Activated naive CD8-positive, alpha-beta T cell treated with anti-CD3 and anti-CD28 coated beads, Interleukin-2, amount 10 ng/mL, durations not matched to agents 7 days and 5 days (primary cell): ENCODE data around the gene PUSL1. TPM values are rescaled to one million over a fixed set of nuclear protein-coding genes. Genes with fewer than 3 reads are reported as not detected.
"Not testable (repeated sequence)": the region's sequence is repeated elsewhere in the genome, so short reads cannot be mapped to it uniquely, and the experiment has no call there.

ENCODE experiments used
- ATAC-seq: fragments of 150-1000 bp; cut with Tn5 transposase; one replicate; pipeline ENCODE4 v1.10.0; 2021; ENCODE audit warnings: low read depth, moderate library complexity
- POLR2A ChIA-PET: fragments of 350-600 bp; sonication (Branson Sonifier 250); formaldehyde crosslinking; loops from one replicate; lab custom pipeline; 2021; ENCODE audit warnings: antibody characterized with exemption; lab: Charles Lee
- DNase-seq: peaks from one replicate; pipeline ENCODE4 v3.0.0; 2021
- H3K27ac Mint-ChIP-seq: one replicate; pipeline ENCODE4 v1.8.0; 2022; ENCODE audit warnings: mild to moderate bottlenecking, mixed read lengths
- H3K27me3 Mint-ChIP-seq: one replicate; pipeline ENCODE4 v1.8.0; 2022; ENCODE audit warnings: mild to moderate bottlenecking, moderate library complexity, mixed read lengths
- H3K36me3 Mint-ChIP-seq: one replicate; pipeline ENCODE4 v1.8.0; 2021; ENCODE audit warnings: mild to moderate bottlenecking, mixed read lengths
- H3K4me1 Mint-ChIP-seq: one replicate; pipeline ENCODE4 v1.8.0; 2021; ENCODE audit warnings: mixed read lengths
- H3K4me3 Mint-ChIP-seq: one replicate; pipeline ENCODE4 v1.8.0; 2022; ENCODE audit warnings: mild to moderate bottlenecking, moderate library complexity, mixed read lengths
- H3K9me3 Mint-ChIP-seq: one replicate; pipeline ENCODE4 v1.8.0; 2021; ENCODE audit warnings: mixed read lengths
- total RNA-seq, 2 experiments: library from RNA; stranded (reverse); gene quantifications; one replicate each; pipeline ENCODE4 v1.2.3, GENCODE V29; 2021

PUSL1 gene
- total RNA-seq, 2 experiments from 2014 or later, result 22.3 to 22.4 TPM

DNA sequence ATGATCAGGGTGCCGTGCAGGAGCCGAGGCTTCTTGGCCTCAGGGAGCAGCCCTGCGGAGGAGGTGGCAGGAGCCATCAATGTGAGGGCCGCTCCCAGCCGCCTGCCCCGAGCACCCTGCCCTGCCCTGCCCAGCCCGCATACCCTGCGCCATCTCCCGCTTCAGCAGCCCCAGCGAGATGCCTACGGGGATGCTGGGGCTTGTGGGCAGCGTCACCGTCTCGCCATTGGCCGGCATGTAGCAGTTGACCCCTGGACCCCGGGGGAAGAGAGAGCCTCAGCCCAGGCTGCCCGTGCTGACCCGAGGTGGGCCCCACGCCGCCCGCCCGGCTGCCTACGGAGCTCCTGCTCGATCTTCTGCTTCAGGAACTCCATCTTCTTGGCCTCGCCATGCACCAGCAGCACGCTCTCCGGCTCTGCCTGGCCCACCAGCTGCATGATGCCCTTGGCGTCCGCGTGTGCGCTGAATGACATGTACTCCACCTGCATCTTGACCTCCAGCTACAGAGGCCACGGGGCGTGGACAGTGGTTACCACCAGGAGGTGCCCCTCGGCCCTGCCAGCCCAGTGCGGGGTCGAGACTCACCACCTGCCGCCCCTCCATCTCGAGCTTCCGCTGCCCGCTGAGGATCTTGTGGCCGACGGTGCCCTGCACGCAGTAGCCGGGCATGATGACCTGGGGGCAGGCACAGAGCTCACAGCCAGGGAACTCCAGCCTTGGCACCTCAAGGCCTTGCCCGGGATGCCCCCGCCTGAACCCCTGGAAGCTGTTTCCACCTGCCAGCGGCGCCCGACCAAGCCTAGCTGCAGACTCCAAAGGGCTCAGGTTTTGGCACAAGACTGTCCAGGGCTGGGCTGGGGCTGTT lies 4.3 kb downstream of the PUSL1 start:
- ATAC-seq (no peak), DNase-seq (no peak)
- Mint-ChIP-seq H3K36me3 (peaks cover 8% of the 10 kb centered on the region), H3K4me1 (peaks cover 2% of the 10 kb centered on the region), H3K27ac (no peak overlapping the region), H3K27me3 (no peaks in the 10 kb centered on the region), H3K9me3 (no peaks in the 10 kb centered on the region), H3K4me3 (no peak overlapping the region)
- POLR2A ChIA-PET, result no interaction called here

DNA sequence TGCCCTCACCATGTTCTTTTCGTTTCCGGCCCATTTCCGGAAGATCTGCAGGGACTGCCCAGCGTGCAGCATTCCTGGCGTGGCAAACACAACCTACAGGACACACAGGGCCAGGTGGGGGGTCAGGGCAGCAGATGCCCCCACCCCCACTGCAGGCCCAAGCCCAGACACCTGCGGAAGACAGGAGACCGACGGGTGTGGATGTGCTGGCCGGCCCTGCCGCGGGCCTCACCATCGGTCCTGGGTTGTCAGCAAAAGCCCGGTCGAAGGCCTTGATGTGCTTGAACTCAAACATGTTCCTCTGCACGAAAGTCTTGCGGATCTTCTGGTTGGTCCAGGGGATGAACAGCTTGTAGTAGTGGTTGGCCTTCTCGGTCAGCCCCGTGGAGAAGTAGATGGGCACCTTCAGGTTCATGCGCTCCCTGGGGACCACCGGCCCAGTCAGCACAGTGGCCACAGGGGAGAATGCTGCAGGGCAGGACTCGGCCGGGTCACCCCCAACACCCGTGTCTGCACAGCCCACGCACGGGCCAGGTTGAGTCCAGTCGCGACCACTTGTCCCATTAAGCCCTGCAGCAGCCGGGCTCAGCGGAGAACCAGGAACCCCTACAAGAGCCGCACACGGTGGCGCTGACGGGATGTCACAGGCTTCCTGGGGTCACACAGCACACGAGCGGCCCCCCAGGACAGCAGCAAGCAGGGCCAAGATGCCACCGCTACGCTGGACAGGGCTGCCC lies 5.3 kb downstream of the PUSL1 start:
- peaks cover 8% of the 10 kb centered on the region for H3K36me3 Mint-ChIP-seq
- no peaks in the 10 kb centered on the region for H3K9me3 Mint-ChIP-seq
- H3K4me1 Mint-ChIP-seq, result peaks cover 2% of the 10 kb centered on the region
- no peak for DNase-seq
- POLR2A ChIA-PET, result interaction anchor here (1.1 kb wide), 1 partner anchor 12 kb away, joined by 3 read pairs; no protein-coding TSS in a partner anchor
- no peak overlapping the region for H3K4me3 Mint-ChIP-seq
- ATAC-seq, result no peak
- no peak overlapping the region for H3K27ac Mint-ChIP-seq
- H3K27me3 Mint-ChIP-seq, result no peaks in the 10 kb centered on the region

DNA sequence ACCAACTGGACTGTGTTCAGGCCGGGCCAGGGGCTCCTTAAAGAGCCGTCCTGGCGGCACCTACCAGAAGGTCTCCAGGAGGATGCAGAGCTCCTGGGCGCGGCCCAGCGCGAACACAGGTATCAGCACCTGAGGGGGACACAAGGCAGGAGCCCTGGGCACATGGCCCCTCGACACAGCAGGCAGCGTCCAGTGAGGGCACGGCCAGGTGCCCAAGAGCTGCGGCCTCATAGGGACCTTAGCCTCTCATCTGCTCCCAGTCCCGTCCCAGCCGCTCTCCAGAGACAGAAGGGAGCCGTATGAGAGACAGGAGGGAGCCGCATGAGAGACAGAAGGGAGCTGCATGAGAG lies 5.8 kb downstream of the PUSL1 start:
- H3K4me3 Mint-ChIP-seq, result no peak overlapping the region
- H3K4me1 Mint-ChIP-seq, result peaks cover 2% of the 10 kb centered on the region
- H3K9me3 Mint-ChIP-seq, result no peaks in the 10 kb centered on the region
- H3K36me3 Mint-ChIP-seq, result peaks cover 10% of the 10 kb centered on the region
- ATAC-seq, result no peak
- no peak overlapping the region for H3K27ac Mint-ChIP-seq
- no peaks in the 10 kb centered on the region for H3K27me3 Mint-ChIP-seq
- POLR2A ChIA-PET, result interaction anchor here (1.1 kb wide), 1 partner anchor 11 kb away, joined by 3 read pairs; no protein-coding TSS in a partner anchor
- DNase-seq, result no peak

DNA sequence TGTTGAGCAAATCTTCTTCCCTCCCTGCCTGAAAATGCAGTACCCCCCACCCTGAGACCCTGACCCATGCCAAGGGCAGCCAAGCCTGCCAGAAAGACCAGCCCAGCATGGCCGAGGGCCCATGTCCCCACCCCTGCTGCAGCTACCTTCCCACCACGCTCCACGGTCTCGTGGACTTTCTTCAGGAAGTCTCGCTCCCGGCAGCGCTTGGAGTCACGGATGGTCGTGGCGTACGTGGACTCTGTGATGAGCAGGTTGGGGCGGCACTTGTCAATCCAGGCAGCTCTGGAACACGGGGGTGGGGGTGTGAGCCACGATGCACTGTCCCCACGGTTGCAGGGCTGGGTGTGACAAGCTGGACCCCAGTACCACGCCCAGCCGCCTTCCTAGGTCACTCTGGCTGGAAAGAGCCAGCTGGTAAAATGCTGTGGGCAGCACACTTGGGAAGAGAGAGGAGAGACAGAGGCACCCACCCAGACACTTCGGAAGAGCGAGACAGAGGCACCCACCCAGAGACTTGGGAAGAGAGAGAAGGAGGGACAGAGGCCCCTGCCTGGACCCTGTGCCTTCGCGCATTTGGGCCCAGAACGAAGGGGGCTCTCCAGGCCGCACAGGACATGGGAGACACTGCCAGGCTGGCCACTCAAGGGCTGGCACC lies 6.4 kb downstream of the PUSL1 start:
- peaks cover 2% of the 10 kb centered on the region for H3K4me1 Mint-ChIP-seq
- H3K27ac Mint-ChIP-seq, result no peak overlapping the region
- POLR2A ChIA-PET, result interaction anchor here (1.1 kb wide), 1 partner anchor 11 kb away, joined by 3 read pairs; no protein-coding TSS in a partner anchor
- no peaks in the 10 kb centered on the region for H3K9me3 Mint-ChIP-seq
- DNase-seq (no peak), ATAC-seq (no peak)
- no peaks in the 10 kb centered on the region for H3K27me3 Mint-ChIP-seq
- H3K36me3 Mint-ChIP-seq, result peaks cover 12% of the 10 kb centered on the region
- no peak overlapping the region for H3K4me3 Mint-ChIP-seq

DNA sequence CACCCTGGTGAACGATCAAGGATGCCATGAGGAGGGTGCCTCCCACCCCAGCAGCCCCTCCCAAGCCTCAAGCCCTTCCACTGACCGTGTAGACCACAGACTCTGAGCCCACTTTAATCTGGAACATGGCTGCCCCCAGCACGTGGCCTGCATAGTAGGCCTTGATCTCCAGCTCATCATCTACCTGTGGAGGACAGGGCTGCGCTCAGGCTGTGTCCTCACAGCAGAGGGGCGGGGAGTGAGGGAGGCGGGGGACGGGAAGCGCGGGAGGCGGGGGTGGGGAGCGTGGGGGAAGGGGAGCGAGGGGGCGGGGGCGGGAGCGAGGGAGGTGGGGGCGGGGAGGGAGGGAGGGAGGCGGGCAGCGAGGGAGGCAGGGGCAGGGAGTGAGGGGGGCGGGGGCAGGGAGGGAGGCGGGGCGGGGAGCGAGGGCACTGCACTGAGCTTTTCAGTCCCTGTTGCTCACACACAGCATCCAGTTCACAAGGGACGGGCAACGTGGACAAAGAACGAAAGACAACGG lies 7.1 kb downstream of the PUSL1 start:
- H3K27me3 Mint-ChIP-seq, result no peaks in the 10 kb centered on the region
- H3K4me3 Mint-ChIP-seq, result no peak overlapping the region
- DNase-seq (no peak), ATAC-seq (no peak)
- peaks cover 14% of the 10 kb centered on the region for H3K36me3 Mint-ChIP-seq
- H3K9me3 Mint-ChIP-seq, result no peaks in the 10 kb centered on the region
- H3K27ac Mint-ChIP-seq, result no peak overlapping the region
- H3K4me1 Mint-ChIP-seq, result peaks cover 2% of the 10 kb centered on the region
- POLR2A ChIA-PET, result interaction anchor here (0.7 kb wide), 1 partner anchor 60 kb away, joined by 4 read pairs; the partner anchor contains the start of gene AURKAIP1

DNA sequence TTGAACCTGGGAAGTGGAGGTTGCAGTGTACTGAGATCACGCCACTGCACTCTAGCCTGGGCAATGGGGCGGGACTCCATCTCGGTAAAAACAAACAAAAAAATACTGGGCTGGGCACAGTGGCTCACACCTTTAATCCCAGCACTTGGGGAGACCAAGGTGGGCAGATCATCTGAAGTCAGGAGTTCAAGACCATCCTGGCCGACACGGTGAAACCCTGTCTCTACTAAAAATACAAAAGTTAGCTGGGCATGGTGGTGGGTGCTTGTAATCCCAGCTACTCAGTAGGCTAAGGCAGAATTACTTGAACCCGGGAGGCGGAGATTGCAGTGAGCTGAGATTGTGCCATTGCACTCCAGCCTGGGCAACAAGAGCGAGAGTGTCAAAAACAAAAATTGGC lies 7.8 kb downstream of the PUSL1 start:
- H3K4me1 Mint-ChIP-seq, ATAC-seq, H3K27ac Mint-ChIP-seq, H3K4me3 Mint-ChIP-seq, H3K27me3 Mint-ChIP-seq, POLR2A ChIA-PET, H3K9me3 Mint-ChIP-seq, DNase-seq: not testable (repeated sequence)
- peaks cover 14% of the 10 kb centered on the region for H3K36me3 Mint-ChIP-seq

DNA sequence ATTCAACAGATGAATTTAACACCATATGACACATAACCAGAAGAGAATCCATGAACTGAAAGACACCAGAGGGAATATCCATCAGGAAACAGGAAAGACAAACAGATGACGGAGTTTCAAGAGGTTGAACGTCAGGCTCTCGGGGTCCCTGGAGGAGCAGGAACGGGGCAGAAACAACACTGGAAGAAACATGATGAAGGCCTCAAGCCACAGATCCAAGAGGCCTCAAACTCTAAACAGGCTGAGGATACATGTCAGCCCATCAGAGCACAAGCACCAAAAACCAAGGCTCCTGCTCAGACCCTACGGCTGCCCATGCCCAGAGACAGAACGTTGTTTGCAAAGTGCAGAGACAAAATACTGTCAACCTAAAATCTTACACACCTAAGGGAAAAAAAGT lies 9.0 kb downstream of the PUSL1 start:
- POLR2A ChIA-PET, result no interaction called here
- Mint-ChIP-seq H3K27ac (no peak overlapping the region), H3K4me3 (no peak overlapping the region), H3K27me3 (no peaks in the 10 kb centered on the region), H3K4me1 (peaks cover 5% of the 10 kb centered on the region), H3K9me3 (no peaks in the 10 kb centered on the region), H3K36me3 (peaks cover 14% of the 10 kb centered on the region)
- ATAC-seq (no peak), DNase-seq (no peak)

DNA sequence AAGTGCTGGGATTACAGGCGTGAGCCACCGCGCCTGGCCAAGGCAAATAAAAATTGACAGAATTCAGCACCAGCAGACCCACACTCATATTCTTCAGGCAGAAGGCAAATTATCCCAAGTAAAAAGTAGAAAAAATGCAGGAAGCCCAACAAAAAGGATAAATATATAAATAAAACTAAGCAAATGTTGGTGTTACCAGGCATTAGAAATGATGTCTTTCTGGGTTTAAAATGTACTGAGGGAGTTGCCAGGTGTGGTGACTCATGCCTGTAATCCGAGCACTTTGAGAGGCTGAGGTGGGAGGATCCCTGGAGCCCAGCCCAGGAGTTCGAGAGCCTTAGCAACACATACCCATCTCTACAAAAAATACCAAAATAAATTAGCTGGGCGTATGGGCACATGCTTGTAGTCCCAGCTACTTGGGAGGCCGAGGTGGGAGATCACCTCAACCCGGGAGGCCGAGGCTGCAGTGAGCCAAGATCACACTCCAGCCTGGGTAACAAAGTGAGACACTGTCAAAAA lies 9.8 kb downstream of the PUSL1 start:
- H3K4me3 Mint-ChIP-seq, result no peak overlapping the region
- H3K27ac Mint-ChIP-seq, result no peak overlapping the region
- peaks cover 8% of the 10 kb centered on the region for H3K4me1 Mint-ChIP-seq
- DNase-seq, result no peak
- peaks cover 14% of the 10 kb centered on the region for H3K36me3 Mint-ChIP-seq
- no peak for ATAC-seq
- no peaks in the 10 kb centered on the region for H3K9me3 Mint-ChIP-seq
- H3K27me3 Mint-ChIP-seq, result no peaks in the 10 kb centered on the region
- POLR2A ChIA-PET, result no interaction called here

DNA sequence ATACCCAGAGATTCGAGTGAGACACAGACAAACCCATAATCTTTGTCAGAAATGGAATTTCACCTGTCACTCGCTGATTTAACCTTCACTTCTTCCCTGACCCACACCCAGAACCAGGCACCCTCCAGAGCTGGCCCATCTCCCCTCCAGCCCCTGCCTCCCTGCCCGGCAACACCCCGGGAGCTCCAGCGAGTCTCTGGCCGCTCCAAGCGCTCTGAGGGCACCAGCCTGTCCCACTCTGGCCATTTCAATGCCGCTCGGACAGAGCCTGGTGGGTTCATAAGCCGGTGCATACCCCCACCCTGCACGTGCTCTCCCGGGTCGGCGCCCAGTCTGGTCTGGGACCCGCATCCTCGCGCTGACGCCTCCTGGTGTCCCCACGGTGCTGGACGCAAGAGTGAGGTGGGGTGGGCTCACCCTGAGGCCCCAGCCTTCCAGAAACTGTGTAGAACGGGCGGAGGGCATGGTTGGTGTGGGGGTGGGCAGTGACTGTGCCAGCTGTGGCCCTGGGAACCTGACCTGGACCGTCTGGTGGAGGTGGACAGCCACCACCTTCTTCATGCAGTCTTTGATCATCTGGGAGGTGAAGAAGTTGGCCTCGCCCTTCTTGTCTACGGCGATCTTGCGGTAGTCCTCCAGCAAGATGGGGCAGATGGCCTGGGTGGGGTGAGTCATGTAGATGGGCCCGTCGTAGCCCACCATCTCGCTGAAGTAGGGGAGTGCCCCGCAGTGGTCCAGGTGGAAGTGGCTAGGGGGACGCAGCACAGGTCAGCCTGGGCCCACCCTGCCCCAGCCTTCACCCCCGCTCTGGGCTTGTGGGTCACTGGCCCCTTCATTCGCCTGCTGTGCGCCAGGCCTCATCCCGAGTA lies 10.6 kb downstream of the PUSL1 start:
- Mint-ChIP-seq H3K27ac (no peak overlapping the region), H3K4me1 (peaks cover 13% of the 10 kb centered on the region), H3K9me3 (no peaks in the 10 kb centered on the region), H3K4me3 (no peak overlapping the region), H3K36me3 (peaks cover 11% of the 10 kb centered on the region), H3K27me3 (no peaks in the 10 kb centered on the region)
- DNase-seq, result no peak
- no peak for ATAC-seq
- POLR2A ChIA-PET, result no interaction called here

DNA sequence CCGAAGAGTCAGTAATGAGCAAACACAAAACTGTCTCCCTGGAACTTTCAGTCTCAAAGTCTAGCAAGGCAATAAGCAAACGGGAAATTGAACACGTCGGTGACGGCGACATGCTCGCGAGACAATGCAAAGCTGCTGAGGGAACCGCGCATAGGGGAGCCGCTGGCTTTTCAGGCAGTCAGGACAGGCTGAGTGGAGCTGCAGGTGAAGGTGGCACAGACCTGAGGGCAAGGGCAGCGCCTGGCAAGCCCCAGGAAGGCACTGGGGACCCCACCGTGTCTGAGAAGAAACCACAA lies 11.2 kb downstream of the PUSL1 start:
- no peaks in the 10 kb centered on the region for H3K27me3 Mint-ChIP-seq
- DNase-seq (no peak), ATAC-seq (no peak)
- no peaks in the 10 kb centered on the region for H3K9me3 Mint-ChIP-seq
- no peak overlapping the region for H3K4me3 Mint-ChIP-seq
- POLR2A ChIA-PET, result no interaction called here
- H3K27ac Mint-ChIP-seq, result no peak overlapping the region
- peaks cover 11% of the 10 kb centered on the region for H3K36me3 Mint-ChIP-seq
- H3K4me1 Mint-ChIP-seq, result peaks cover 13% of the 10 kb centered on the region

DNA sequence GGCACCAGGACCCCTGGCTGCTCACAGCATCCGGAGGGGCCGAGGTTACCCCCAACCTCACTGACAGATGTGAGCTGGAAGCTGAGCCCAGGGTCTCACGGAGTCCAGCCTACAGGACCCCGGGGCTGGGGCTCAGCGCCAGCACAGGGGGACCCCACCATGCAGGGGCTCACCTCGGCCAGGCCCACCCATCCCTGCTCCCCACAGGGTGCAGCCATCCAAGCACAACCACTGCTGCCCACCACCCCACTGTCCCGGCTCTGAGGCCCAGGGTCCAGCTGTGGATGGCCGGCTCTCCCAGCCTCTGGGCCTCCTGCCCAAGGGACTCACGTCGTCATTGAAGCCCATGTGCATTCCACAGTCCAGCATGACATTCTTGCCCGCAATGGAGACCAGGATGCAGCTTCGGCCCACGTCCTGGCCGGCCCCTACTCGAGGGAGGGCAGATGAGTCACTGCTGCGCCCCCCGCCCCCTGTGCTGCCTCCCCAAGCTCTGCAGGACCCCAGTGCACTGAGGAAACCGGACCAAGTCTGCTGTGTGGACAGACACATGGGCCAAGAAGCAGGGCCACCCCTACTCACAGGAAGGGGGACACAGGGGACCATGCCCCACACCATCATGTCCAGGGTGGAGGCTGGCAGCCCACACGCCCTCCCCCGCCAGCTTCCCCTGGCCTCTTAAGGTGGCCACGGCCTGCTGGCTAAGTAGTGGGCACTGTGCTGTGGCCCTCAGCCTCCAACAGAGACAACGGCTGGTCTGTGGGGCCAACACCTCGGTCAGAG lies 12.5 kb downstream of the PUSL1 start:
- no peak for ATAC-seq
- POLR2A ChIA-PET, result interaction anchor here (0.6 to 1.3 kb wide), 4 partner anchors 9 to 48 kb away, joined by 3 to 4 read pairs (median 3); no protein-coding TSS in a partner anchor
- Mint-ChIP-seq H3K4me1 (peaks cover 13% of the 10 kb centered on the region), H3K36me3 (peaks cover 8% of the 10 kb centered on the region), H3K27me3 (no peaks in the 10 kb centered on the region), H3K27ac (no peak overlapping the region), H3K4me3 (no peak overlapping the region), H3K9me3 (no peaks in the 10 kb centered on the region)
- no peak for DNase-seq

DNA sequence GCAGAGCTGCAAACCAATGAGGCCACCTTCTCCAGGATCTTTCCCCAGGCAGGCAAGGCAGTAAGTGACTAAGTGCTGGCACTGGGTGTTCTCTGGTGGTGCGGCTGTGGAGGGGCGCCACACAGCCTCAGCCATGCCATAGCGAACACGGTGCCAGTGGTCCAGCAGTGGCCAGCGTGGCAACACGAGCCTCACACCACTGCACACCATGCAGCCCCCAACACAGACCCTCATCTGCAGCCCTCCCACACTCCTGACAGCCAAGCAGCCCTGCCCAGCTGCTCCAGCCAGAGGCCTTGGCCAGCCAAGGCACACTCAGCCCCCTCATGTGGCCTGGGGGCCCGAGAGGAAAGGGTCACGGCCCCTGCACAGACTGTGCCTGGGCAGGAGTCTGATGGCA lies 13.1 kb downstream of the PUSL1 start:
- no peak for DNase-seq
- peaks cover 8% of the 10 kb centered on the region for H3K36me3 Mint-ChIP-seq
- ATAC-seq, result no peak
- no peaks in the 10 kb centered on the region for H3K9me3 Mint-ChIP-seq
- peaks cover 17% of the 10 kb centered on the region for H3K4me1 Mint-ChIP-seq
- POLR2A ChIA-PET, result interaction anchor here (1.3 kb wide), 1 partner anchor 48 kb away, joined by 3 read pairs; no protein-coding TSS in a partner anchor
- H3K27me3 Mint-ChIP-seq, result no peaks in the 10 kb centered on the region
- H3K4me3 Mint-ChIP-seq, result no peak overlapping the region
- no peak overlapping the region for H3K27ac Mint-ChIP-seq
